Stomach (tissue), 9 donors: ENCODE data around the gene DIRAS3. TPM values are rescaled to one million over a fixed set of nuclear protein-coding genes. Genes with fewer than 3 reads are reported as not detected.
"Not testable (repeated sequence)": the region's sequence is repeated elsewhere in the genome, so short reads cannot be mapped to it uniquely, and the experiment has no call there.

Source experiments
- DNase-seq, 2 donors: peaks; one replicate each; pipeline versions ENCODE4 v3.0.0 to v3.0.0-alpha.2; 2013 to 2019
- H3K27ac ChIP-seq, 5 donors: fragments of 200-600 bp in 4 of 5; sonication (generic) in 4 of 5; one replicate each; pipeline ENCODE4 v1.5.1; 2013 to 2019; ENCODE audit warnings: mild to moderate bottlenecking in 1 of 5, moderate library complexity in 1 of 5
- H3K27me3 ChIP-seq, 3 donors: fragments of 200-600 bp; sonication (generic); one replicate each; pipeline ENCODE4 v1.5.1; 2017 to 2019; ENCODE audit warnings: mixed run types in 1 of 3
- H3K36me3 ChIP-seq, 4 donors: fragments of 200-600 bp; sonication (generic); 1 replicate in 3 of 4; 2 replicates in 1 of 4; pipeline ENCODE4 v1.5.1; 2016 to 2019
- H3K4me1 ChIP-seq, 4 donors: fragments of 200-600 bp; sonication (generic); one replicate each; pipeline ENCODE4 v1.5.1; 2016 to 2019
- H3K4me3 ChIP-seq, 4 donors: fragments of 200-600 bp; sonication (generic) in 3 of 4; one replicate each; pipeline ENCODE4 v1.5.1; 2016 to 2019; ENCODE audit warnings: mild to moderate bottlenecking in 1 of 4
- H3K9me3 ChIP-seq, 4 donors: fragments of 200-600 bp; sonication (generic); one replicate each; pipeline ENCODE4 v1.5.1; 2016 to 2019
- CTCF ChIP-seq, 7 experiments: fragments of 450-650 bp in 4 of 7; fragments of 200-600 bp in 3 of 7; sonication (generic) in 3 of 7; IDR thresholded peaks; one replicate each; pipeline ENCODE4 v1.5.1; 2016 to 2019; ENCODE audit warnings: antibody characterized with exemption in 7 of 7, control low read depth in 2 of 7, mild to moderate bottlenecking in 1 of 7
- EP300 ChIP-seq: sonication (generic); formaldehyde crosslinking; IDR thresholded peaks from one replicate; pipeline ENCODE4 v1.6.1; 2017; ENCODE audit warnings: antibody characterized with exemption
- POLR2A ChIP-seq, 4 donors: fragments of 450-650 bp; IDR thresholded peaks; one replicate each; pipeline ENCODE4 v1.6.1; 2016; ENCODE audit warnings: antibody characterized with exemption in 4 of 4, control low read depth in 2 of 4, mild to moderate bottlenecking in 1 of 4, moderate library complexity in 1 of 4
- POLR2AphosphoS5 ChIP-seq, 3 donors: sonication (generic); formaldehyde crosslinking; IDR thresholded peaks; one replicate each; pipeline ENCODE4 v1.6.1; 2016; ENCODE audit warnings: antibody characterized with exemption in 3 of 3
- WGBS, 5 donors: extraction: QIAGEN DNeasy Blood & Tissue Kit in 3 of 5; methylation state at CpG; one replicate each; pipeline versions ENCODE4 v1.1.5 to v1.1.7; 2013 to 2018; 5-methylcytosine and 5-hydroxymethylcytosine counted together
- intact Hi-C: fragments of 100-400 bp; cut with DNase I; formaldehyde crosslinking; loops from one replicate; pipeline ENCODE4 v1.15.1; 2023; ENCODE audit warnings: low total_unique reads
- polyA plus RNA-seq, 3 donors: library from polyadenylated mRNA; stranded (reverse); fragments of 200-250 nt; gene quantifications; one replicate each; pipeline ENCODE4 v1.2.3, GENCODE V29; 2013
- total RNA-seq, 5 donors: library from RNA; depleted of rRNA; stranded (reverse); fragments of >200 nt; gene quantifications; one replicate each; pipeline versions ENCODE4 v1.1.0 to v1.2.3, GENCODE V29; 2014 to 2016
- donor health status: healthy with polysubstance abuse.
- donor health status: Bipolar disorder and iron deficiency.
- donor health status: healthy.

DIRAS3 gene
- total and polyA plus RNA-seq, 8 donors: 2.5 to 7.6 (median 5.5) TPM; not detected in 2

GRCh38 chr1:68013351-68013750 is 37.1 kb downstream of the DIRAS3 start:
- Histone ChIP-seq H3K27ac (no peak overlapping the region), H3K9me3 (no peaks in the 10 kb centered on the region), H3K4me3 (no peak overlapping the region), H3K4me1 (no peaks in the 10 kb centered on the region), H3K27me3 (no peaks in the 10 kb centered on the region), H3K36me3 (no peaks in the 10 kb centered on the region)
- intact Hi-C loops: no loop called here
- DNase-seq: no peak
- WGBS, 5 donors: 90 to 94% (median 94%) methylated on average over 4 of the region's 4 CpGs
- TF ChIP-seq POLR2AphosphoS5 (IDR thresholded peaks at IDR 0.05) (no peak), EP300 (no peak), CTCF (IDR thresholded peaks at IDR 0.05) (no peak), POLR2A (IDR thresholded peaks at IDR 0.05) (no peak)

GRCh38 chr1:68011657-68012375 is 38.6 kb downstream of the DIRAS3 start:
- no peak for DNase-seq
- WGBS, 5 donors: 85 to 97% (median 91%) methylated on average over 2 of the region's 2 CpGs

GRCh38 chr1:68010543-68010942 is 39.9 kb downstream of the DIRAS3 start:
- 13 to 42% (median 13%) methylated on average over 4 of the region's 4 CpGs for WGBS, 5 donors
- H3K27me3 ChIP-seq: no peaks in the 10 kb centered on the region
- no peak overlapping the region for H3K4me3 ChIP-seq
- H3K9me3 ChIP-seq: no peaks in the 10 kb centered on the region
- no peaks in the 10 kb centered on the region for H3K4me1 ChIP-seq
- H3K36me3 ChIP-seq: no peaks in the 10 kb centered on the region
- intact Hi-C loops: no loop called here
- no peak overlapping the region for H3K27ac ChIP-seq
- no peak for TF ChIP-seq EP300
- no peak for TF ChIP-seq POLR2A (IDR thresholded peaks at IDR 0.05)
- no peak for TF ChIP-seq POLR2AphosphoS5 (IDR thresholded peaks at IDR 0.05)
- TF ChIP-seq CTCF (IDR thresholded peaks at IDR 0.05): no peak
- DNase-seq: no peak

More at GRCh38 chr1:68011657-68012375, 38.6 kb downstream of the DIRAS3 start:
- H3K36me3 ChIP-seq: no peaks in the 10 kb centered on the region
- no peaks in the 10 kb centered on the region for H3K4me1 ChIP-seq
- no peaks in the 10 kb centered on the region for H3K27me3 ChIP-seq
- TF ChIP-seq EP300: no peak
- no peak for TF ChIP-seq POLR2AphosphoS5 (IDR thresholded peaks at IDR 0.05)
- no peak for TF ChIP-seq POLR2A (IDR thresholded peaks at IDR 0.05)
- TF ChIP-seq CTCF (IDR thresholded peaks at IDR 0.05): no peak
- no peak overlapping the region for H3K27ac ChIP-seq
- no peak overlapping the region for H3K4me3 ChIP-seq
- intact Hi-C loops: no loop called here
- H3K9me3 ChIP-seq: no peaks in the 10 kb centered on the region

- no peaks in the 10 kb centered on the region for H3K36me3 ChIP-seq
- no peak overlapping the region for H3K4me3 ChIP-seq
- no peaks in the 10 kb centered on the region for H3K4me1 ChIP-seq
- DNase-seq: peak in 1 of 2 donors; percentile 20
- TF ChIP-seq POLR2AphosphoS5 (IDR thresholded peaks at IDR 0.05) (no peak), CTCF (IDR thresholded peaks at IDR 0.05) (peak in 2 of 7 experiments; percentile 4 to 27), EP300 (no peak), POLR2A (IDR thresholded peaks at IDR 0.05) (no peak)
- H3K27ac ChIP-seq: no peak overlapping the region
- no peaks in the 10 kb centered on the region for H3K27me3 ChIP-seq
- intact Hi-C loops: no loop called here
- H3K9me3 ChIP-seq: no peaks in the 10 kb centered on the region
Measured at GRCh38 chr1:68010090-68010489, 40.3 kb downstream of the DIRAS3 start.

GRCh38 chr1:68003626-68004025 is 46.8 kb downstream of the DIRAS3 start:
- H3K4me3 ChIP-seq, H3K27ac ChIP-seq, intact Hi-C loops, H3K27me3 ChIP-seq, DNase-seq, H3K36me3 ChIP-seq, H3K4me1 ChIP-seq: not testable (repeated sequence)
- WGBS, 5 donors: 90 to 96% (median 93%) methylated on average over 3 of the region's 3 CpGs
- H3K9me3 ChIP-seq: peaks cover 0 to 17% (median 10%) of the 10 kb centered on the region in 4 donors
